Neutrophil (primary cell): ENCODE results near the gene IGFL3.

Source experiments
- H3K27ac ChIP-seq: fragments of 200-600 bp; sonication (generic); 2 replicates; pipeline ENCODE4 v1.5.1; 2016; ENCODE audit warnings: mild to moderate bottlenecking, moderate library complexity
- H3K27me3 ChIP-seq: fragments of 200-600 bp; sonication (generic); 2 replicates; pipeline ENCODE4 v1.6.0; 2016; ENCODE audit warnings: mild to moderate bottlenecking
- H3K36me3 ChIP-seq: fragments of 200-600 bp; sonication (generic); 2 replicates; pipeline ENCODE4 v1.5.1; 2017
- H3K4me1 ChIP-seq, 2 experiments: fragments of 200-600 bp in 1 of 2; sonication (generic) in 1 of 2; 1 replicate in 1 of 2; 2 replicates in 1 of 2; pipeline versions ENCODE4 v1.5.1 to v1.6.1; 2013 to 2016; ENCODE audit warnings: low read depth in 1 of 2, low read length in 1 of 2, mild to moderate bottlenecking in 1 of 2, moderate library complexity in 1 of 2; ENCODE audit not compliant: control insufficient read depth in 1 of 2, insufficient read depth in 1 of 2
- H3K4me3 ChIP-seq, 2 experiments: fragments of 200-600 bp in 1 of 2; sonication (generic) in 1 of 2; 1 replicate in 1 of 2; 2 replicates in 1 of 2; pipeline ENCODE4 v1.5.1; 2013 to 2016; ENCODE audit warnings: low read depth in 1 of 2, low read length in 1 of 2, mild to moderate bottlenecking in 1 of 2, moderate library complexity in 1 of 2
- H3K9me3 ChIP-seq: fragments of 200-600 bp; sonication (generic); 2 replicates; pipeline ENCODE4 v1.5.1; 2016
- CTCF ChIP-seq: fragments of 200-600 bp; sonication (generic); IDR thresholded peaks from 2 replicates; pipeline ENCODE4 v1.5.1; 2016; ENCODE audit warnings: antibody characterized with exemption

Gene IGFL3

GRCh38 chr19:46133777-46134241, 9.3 kb upstream of the IGFL3 start:
- Histone ChIP-seq H3K4me3 (no peak overlapping the region), H3K27ac (no peak overlapping the region), H3K27me3 (peaks cover 74% of the 10 kb centered on the region), H3K9me3 (no peaks in the 10 kb centered on the region), H3K36me3 (no peaks in the 10 kb centered on the region), H3K4me1 (no peaks in the 10 kb centered on the region)
- TF ChIP-seq CTCF = no peak

- H3K27ac ChIP-seq = no peak overlapping the region
- no peaks in the 10 kb centered on the region for H3K4me1 ChIP-seq
- H3K36me3 ChIP-seq = no peaks in the 10 kb centered on the region
- H3K4me3 ChIP-seq = no peak overlapping the region
- peaks cover 80% of the 10 kb centered on the region for H3K27me3 ChIP-seq
- TF ChIP-seq CTCF = no peak
- H3K9me3 ChIP-seq = no peaks in the 10 kb centered on the region
These were observed 8.7 kb upstream of the IGFL3 start for GRCh38 chr19:46133101-46133627.

- no peaks in the 10 kb centered on the region for H3K4me1 ChIP-seq
- no peak overlapping the region for H3K4me3 ChIP-seq
- no peak overlapping the region for H3K27ac ChIP-seq
These were observed 8.1 kb upstream of the IGFL3 start for GRCh38 chr19:46132508-46133100.

GRCh38 chr19:46131485-46132143, 7.1 kb upstream of the IGFL3 start:
- H3K4me3 ChIP-seq = no peak overlapping the region
- TF ChIP-seq CTCF = no peak
- no peaks in the 10 kb centered on the region for H3K4me1 ChIP-seq
- H3K27ac ChIP-seq = no peak overlapping the region
- H3K27me3 ChIP-seq = peaks cover 86% of the 10 kb centered on the region
- no peaks in the 10 kb centered on the region for H3K9me3 ChIP-seq
- no peaks in the 10 kb centered on the region for H3K36me3 ChIP-seq

More at GRCh38 chr19:46132508-46133100, 8.1 kb upstream of the IGFL3 start:
- Histone ChIP-seq H3K9me3 (no peaks in the 10 kb centered on the region), H3K36me3 (no peaks in the 10 kb centered on the region), H3K27me3 (peaks cover 85% of the 10 kb centered on the region)
- TF ChIP-seq CTCF = no peak

- H3K27ac ChIP-seq = no peak overlapping the region
These were observed 1.6 kb upstream of the IGFL3 start for GRCh38 chr19:46126086-46126580.

More at GRCh38 chr19:46126086-46126580, 1.6 kb upstream of the IGFL3 start:
- H3K4me1 ChIP-seq = no peaks in the 10 kb centered on the region
- no peak overlapping the region for H3K4me3 ChIP-seq
- no peaks in the 10 kb centered on the region for H3K36me3 ChIP-seq
- TF ChIP-seq CTCF = no peak
- no peaks in the 10 kb centered on the region for H3K9me3 ChIP-seq
- H3K27me3 ChIP-seq = peaks cover 48% of the 10 kb centered on the region
